Naive thymus-derived CD4-positive, alpha-beta T cell (primary cell): Measurements from ENCODE around the gene RHOG. TPM values are rescaled to one million over a fixed set of nuclear protein-coding genes. Genes with fewer than 3 reads are reported as not detected.
A peak's percentile ranks its signal among the peaks of the same experiment; 100 is the strongest.

Source experiments
- ATAC-seq: fragments of 150-1000 bp; cut with Tn5 transposase; 2 replicates; pipeline ENCODE4 v1.10.0; 2021; ENCODE audit warnings: mild to moderate bottlenecking, moderate library complexity
- CTCF ChIA-PET: fragments of 350-600 bp; sonication (Branson Sonifier 250); formaldehyde crosslinking; loops from one replicate; lab custom pipeline; 2021; ENCODE audit warnings: antibody characterized with exemption; lab: Charles Lee
- POLR2A ChIA-PET: fragments of 350-600 bp; sonication (Branson Sonifier 250); formaldehyde crosslinking; loops from one replicate; lab custom pipeline; 2021; ENCODE audit warnings: antibody characterized with exemption, inconsistent platforms; lab: Charles Lee
- DNase-seq, 9 donors: peaks; one replicate each; pipeline versions ENCODE4 v3.0.0 to v3.0.0-alpha.2; 2020 to 2022; ENCODE audit warnings: mixed read lengths in 1 of 9
- H3K27ac ChIP-seq: one replicate; pipeline ENCODE4 v1.7.0; 2013; ENCODE audit warnings: mild to moderate bottlenecking, low read depth, low read length, moderate library complexity
- H3K27me3 ChIP-seq, 2 donors: one replicate each; pipeline ENCODE4 v1.7.0; 2013; ENCODE audit warnings: low read length in 2 of 2, mild to moderate bottlenecking in 2 of 2, moderate library complexity in 2 of 2; ENCODE audit not compliant: control insufficient read depth in 2 of 2, insufficient read depth in 2 of 2
- H3K36me3 ChIP-seq, 3 experiments: 1 replicate in 2 of 3; 2 replicates in 1 of 3; pipeline ENCODE4 v1.7.0; 2013; ENCODE audit warnings: low read length in 3 of 3, mild to moderate bottlenecking in 3 of 3, moderate library complexity in 1 of 3; ENCODE audit not compliant: insufficient read depth in 3 of 3, control insufficient read depth in 2 of 3
- H3K4me1 ChIP-seq, 2 donors: one replicate each; pipeline ENCODE4 v1.7.0; 2013; ENCODE audit warnings: low read length in 2 of 2, mild to moderate bottlenecking in 2 of 2, moderate library complexity in 1 of 2; ENCODE audit not compliant: control insufficient read depth in 2 of 2, insufficient read depth in 2 of 2
- H3K4me3 ChIP-seq: 2 replicates; pipeline ENCODE4 v1.7.0; 2013; ENCODE audit warnings: mild to moderate bottlenecking, low read length
- H3K9me3 ChIP-seq, 3 experiments: 1 replicate in 2 of 3; 2 replicates in 1 of 3; pipeline ENCODE4 v1.7.0; 2013; ENCODE audit warnings: low read length in 3 of 3; ENCODE audit not compliant: control insufficient read depth in 2 of 3
- H3K27ac Mint-ChIP-seq, 9 donors: one replicate each; pipeline ENCODE4 v1.8.0; 2020 to 2022; ENCODE audit warnings: mixed read lengths in 9 of 9, mild to moderate bottlenecking in 8 of 9, moderate library complexity in 5 of 9, inconsistent platforms in 2 of 9
- H3K27me3 Mint-ChIP-seq, 5 donors: one replicate each; pipeline ENCODE4 v1.8.0; 2021 to 2022; ENCODE audit warnings: mixed read lengths in 5 of 5, mild to moderate bottlenecking in 1 of 5
- H3K36me3 Mint-ChIP-seq, 5 donors: one replicate each; pipeline ENCODE4 v1.8.0; 2020 to 2022; ENCODE audit warnings: mixed read lengths in 5 of 5, mild to moderate bottlenecking in 3 of 5, inconsistent platforms in 1 of 5
- H3K4me1 Mint-ChIP-seq, 7 donors: one replicate each; pipeline ENCODE4 v1.8.0; 2020 to 2022; ENCODE audit warnings: mixed read lengths in 7 of 7, mild to moderate bottlenecking in 3 of 7, inconsistent platforms in 1 of 7
- H3K4me3 Mint-ChIP-seq, 10 donors: one replicate each; pipeline ENCODE4 v1.8.0; 2020 to 2022; ENCODE audit warnings: mild to moderate bottlenecking in 10 of 10, mixed read lengths in 10 of 10, moderate library complexity in 6 of 10, inconsistent platforms in 2 of 10
- H3K9me3 Mint-ChIP-seq, 11 donors: one replicate each; pipeline ENCODE4 v1.8.0; 2020 to 2022; ENCODE audit warnings: mixed read lengths in 11 of 11, mild to moderate bottlenecking in 4 of 11, inconsistent platforms in 1 of 11, moderate library complexity in 1 of 11
- intact Hi-C, 2 donors: fragments of 100-400 bp; cut with micrococcal nuclease; formaldehyde crosslinking; loops; one replicate each; pipeline ENCODE4 v1.15.1; 2023
- polyA plus RNA-seq, 2 donors: library from polyadenylated mRNA; unstranded; fragments of 300-500 nt; fragmentation: Illumina TruSeq; gene quantifications; one replicate each; pipeline ENCODE4 v1.2.3, GENCODE V29; 2021
- total RNA-seq, 6 experiments: library from RNA in 5 of 6; stranded (reverse) in 5 of 6; gene quantifications; 1 replicate in 5 of 6; 2 replicates in 1 of 6; pipeline ENCODE4 v1.2.3 and lab custom pipeline; 2021 to 2026

Gene RHOG
- total and polyA plus RNA-seq, 7 experiments from 2014 or later = 89.4 to 220 (median 133) TPM

GRCh38 chr11:3876613-3877012 is 35.9 kb upstream of the RHOG start:
- H3K36me3 ChIP-seq = no peaks in the 10 kb centered on the region
- intact Hi-C loops = loop anchor here in 1 of 2 donors (2.0 kb wide), 1 partner anchor 16 kb away; no protein-coding TSS in a partner anchor
- Mint-ChIP-seq H3K4me1 (peaks cover 61 to 92% (median 88%) of the 10 kb centered on the region in 7 donors), H3K4me3 (peak overlapping the region in 6 of 10 donors; percentile 11 to 44 (median 25)), H3K36me3 (peaks cover 0 to 8% (median under 1%) of the 10 kb centered on the region in 5 donors), H3K27ac (peak overlapping the region in 8 of 9 donors; percentile 14 to 89 (median 72)), H3K27me3 (no peaks in the 10 kb centered on the region), H3K9me3 (no peaks in the 10 kb centered on the region)
- H3K27ac ChIP-seq = peak overlapping the region; percentile 39
- no peaks in the 10 kb centered on the region for H3K9me3 ChIP-seq
- H3K4me1 ChIP-seq = peaks cover 21 to 55% of the 10 kb centered on the region in 2 donors
- no peaks in the 10 kb centered on the region for H3K27me3 ChIP-seq
- CTCF ChIA-PET = interaction anchor here (0.7 to 1.9 kb wide), 2 partner anchors 21 to 196 kb away, joined by 3 to 6 read pairs; partner anchors contain the start of gene STIM1
- DNase-seq (no peak), ATAC-seq (no peak)
- H3K4me3 ChIP-seq = no peak overlapping the region
- POLR2A ChIA-PET = interaction anchor here (0.9 to 1.7 kb wide), 5 partner anchors 9 to 33 kb away, joined by 3 to 8 read pairs (median 3); no protein-coding TSS in a partner anchor

- Mint-ChIP-seq H3K27ac (peak overlapping the region in 8 of 9 donors; percentile 44 to 82 (median 70)), H3K27me3 (no peaks in the 10 kb centered on the region), H3K4me3 (peak overlapping the region in 1 of 10 donors; percentile 25), H3K4me1 (peaks cover 60 to 94% (median 88%) of the 10 kb centered on the region in 7 donors), H3K9me3 (no peaks in the 10 kb centered on the region), H3K36me3 (peaks cover 0 to 11% (median 8%) of the 10 kb centered on the region in 5 donors)
- intact Hi-C loops = no loop called here
- Histone ChIP-seq H3K4me3 (no peak overlapping the region), H3K36me3 (no peaks in the 10 kb centered on the region), H3K4me1 (peaks cover 10 to 54% of the 10 kb centered on the region in 2 donors), H3K27ac (no peak overlapping the region), H3K9me3 (no peaks in the 10 kb centered on the region), H3K27me3 (no peaks in the 10 kb centered on the region)
- ChIA-PET CTCF (interaction anchor here (0.6 to 1.5 kb wide), 6 partner anchors 13 to 73 kb away, joined by 3 read pairs; no protein-coding TSS in a partner anchor), POLR2A (interaction anchor here (0.6 to 1.1 kb wide), 4 partner anchors 12 to 19 kb away, joined by 3 to 5 read pairs (median 4); no protein-coding TSS in a partner anchor)
- no peak for DNase-seq
- no peak for ATAC-seq
Measured at GRCh38 chr11:3873712-3874349, 33.1 kb upstream of the RHOG start.

DNA sequence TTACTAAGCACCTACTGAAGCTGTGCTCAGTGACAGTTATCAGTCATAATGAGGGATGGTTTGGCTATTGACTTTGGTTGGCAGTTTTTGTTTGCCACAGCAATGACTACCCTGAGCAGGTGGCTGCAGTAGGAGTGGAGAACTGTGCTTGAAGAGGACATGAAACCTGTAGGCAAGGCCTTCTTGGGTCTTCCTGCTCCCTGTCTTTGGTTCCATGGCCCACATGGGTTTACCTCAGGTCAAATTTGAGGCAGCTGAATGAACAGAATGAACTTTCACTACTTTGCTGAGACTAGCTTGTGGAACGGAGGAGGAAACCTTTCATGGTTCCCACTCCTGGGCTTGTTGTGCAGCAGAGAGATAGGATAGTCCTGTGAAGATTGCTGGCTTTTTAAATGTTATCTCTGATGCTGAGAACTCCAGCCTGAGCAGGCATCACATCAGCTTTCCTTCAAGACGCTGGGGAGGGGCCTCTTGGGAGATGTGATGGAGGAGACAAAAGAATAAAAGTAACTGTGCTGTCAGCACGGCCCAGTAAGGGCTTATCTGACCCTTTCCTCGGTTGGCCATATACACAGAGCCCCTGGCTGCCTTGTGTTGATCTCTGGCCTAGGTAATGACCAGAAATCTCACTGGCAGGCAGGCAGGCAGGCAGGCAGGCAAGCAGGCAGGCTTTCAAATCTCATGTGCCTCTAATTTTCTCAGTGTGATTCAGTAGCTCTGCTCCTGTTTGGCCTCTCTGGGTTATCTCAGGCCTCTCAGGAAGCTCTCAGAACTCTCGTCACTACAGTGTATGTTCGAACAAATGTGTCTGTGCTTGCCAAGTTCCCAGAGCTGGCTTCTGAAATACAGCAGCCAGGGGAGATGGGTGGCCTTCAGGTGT is 26.7 kb upstream of the RHOG start:
- H3K27me3 Mint-ChIP-seq = no peaks in the 10 kb centered on the region
- H3K27me3 ChIP-seq = no peaks in the 10 kb centered on the region
- peaks cover 0 to 4% (median 0%) of the 10 kb centered on the region in 11 donors for H3K9me3 Mint-ChIP-seq
- H3K9me3 ChIP-seq = no peaks in the 10 kb centered on the region
- peaks cover 0 to 24% (median 8%) of the 10 kb centered on the region in 5 donors for H3K36me3 Mint-ChIP-seq
- ChIA-PET CTCF (interaction anchor here (0.6 to 2.7 kb wide), 9 partner anchors 9 to 207 kb away, joined by 3 to 23 read pairs (median 4); partner anchors contain the start of gene STIM1), POLR2A (interaction anchor here (0.9 to 6.1 kb wide), 8 partner anchors 9 to 117 kb away, joined by 3 to 82 read pairs (median 5); partner anchors contain the start of genes PGAP2 and STIM1)
- DNase-seq (peak in 1 of 9 donors; percentile 41), ATAC-seq (peak; percentile 30)
- peak overlapping the region; percentile 75 to 95 (median 86) for H3K27ac Mint-ChIP-seq
- no peaks in the 10 kb centered on the region for H3K36me3 ChIP-seq
- H3K4me1 ChIP-seq = peaks cover 42 to 67% of the 10 kb centered on the region in 2 donors
- peak overlapping the region; percentile 57 to 84 (median 72) for H3K4me3 Mint-ChIP-seq
- intact Hi-C loops = no loop called here
- H3K4me1 Mint-ChIP-seq = peaks cover 69 to 95% (median 87%) of the 10 kb centered on the region in 7 donors
- H3K4me3 ChIP-seq = no peak overlapping the region
- peak overlapping the region; percentile 63 for H3K27ac ChIP-seq

GRCh38 chr11:3866836-3867208 is 26.1 kb upstream of the RHOG start:
- Mint-ChIP-seq H3K9me3 (peaks cover 0 to 4% (median 0%) of the 10 kb centered on the region in 11 donors), H3K4me1 (peaks cover 71 to 98% (median 90%) of the 10 kb centered on the region in 7 donors), H3K27me3 (no peaks in the 10 kb centered on the region), H3K4me3 (peak overlapping the region in 9 of 10 donors; percentile 57 to 85 (median 70)), H3K36me3 (peaks cover 0 to 24% (median 8%) of the 10 kb centered on the region in 5 donors), H3K27ac (peak overlapping the region; percentile 76 to 95 (median 86))
- Histone ChIP-seq H3K27ac (peak overlapping the region; percentile 66), H3K27me3 (no peaks in the 10 kb centered on the region), H3K36me3 (no peaks in the 10 kb centered on the region), H3K9me3 (no peaks in the 10 kb centered on the region), H3K4me3 (no peak overlapping the region), H3K4me1 (peaks cover 43 to 71% of the 10 kb centered on the region in 2 donors)
- DNase-seq (no peak), ATAC-seq (no peak)
- ChIA-PET CTCF (interaction anchor here (1.1 to 2.0 kb wide), 3 partner anchors 12 to 207 kb away, joined by 3 to 8 read pairs (median 4); partner anchors contain the start of gene STIM1), POLR2A (interaction anchor here (0.9 to 6.1 kb wide), 7 partner anchors 8 to 118 kb away, joined by 3 to 82 read pairs (median 4); partner anchors contain the start of genes PGAP2 and STIM1)
- intact Hi-C loops = no loop called here

- ChIA-PET POLR2A (interaction anchor here (0.6 to 6.1 kb wide), 4 partner anchors 12 to 224 kb away, joined by 3 to 82 read pairs (median 4); partner anchors contain the start of gene STIM1), CTCF (interaction anchor here (0.8 to 1.6 kb wide), 3 partner anchors 11 to 198 kb away, joined by 3 to 4 read pairs (median 4); partner anchors contain the start of gene STIM1)
- H3K4me1 Mint-ChIP-seq = peaks cover 71 to 98% (median 88%) of the 10 kb centered on the region in 7 donors
- ATAC-seq (peak; percentile 79), DNase-seq (no peak)
- Histone ChIP-seq H3K36me3 (no peaks in the 10 kb centered on the region), H3K4me3 (no peak overlapping the region), H3K9me3 (no peaks in the 10 kb centered on the region), H3K4me1 (peaks cover 43 to 71% of the 10 kb centered on the region in 2 donors), H3K27ac (peak overlapping the region; percentile 66), H3K27me3 (no peaks in the 10 kb centered on the region)
- intact Hi-C loops = no loop called here
- peaks cover 0 to 4% (median 0%) of the 10 kb centered on the region in 11 donors for H3K9me3 Mint-ChIP-seq
- H3K4me3 Mint-ChIP-seq = peak overlapping the region; percentile 49 to 85 (median 69)
- H3K27me3 Mint-ChIP-seq = no peaks in the 10 kb centered on the region
- peak overlapping the region; percentile 76 to 95 (median 87) for H3K27ac Mint-ChIP-seq
- H3K36me3 Mint-ChIP-seq = peaks cover 0 to 27% (median 3%) of the 10 kb centered on the region in 5 donors
Measured at GRCh38 chr11:3866206-3866605, 25.4 kb upstream of the RHOG start.
